WERI-Rb-1 (cell line): Measurements from ENCODE around the gene COL1A1.

Source experiments
- DNase-seq: peaks from one replicate; pipeline ENCODE4 v3.0.0-alpha.2; 2020
- H3K27ac ChIP-seq: fragments of 250-450 bp; sonication (Bioruptor Pico); 2 replicates; pipeline ENCODE4 v1.5.1; 2020; ENCODE audit warnings: mild to moderate bottlenecking, moderate library complexity
- H3K27me3 ChIP-seq: fragments of 250-450 bp; sonication (Bioruptor Pico); 2 replicates; pipeline ENCODE4 v1.5.1; 2021; ENCODE audit warnings: mild to moderate bottlenecking, low read depth, moderate library complexity; ENCODE audit not compliant: insufficient read depth, severe bottlenecking
- H3K36me3 ChIP-seq: fragments of 250-450 bp; sonication (Bioruptor Pico); 2 replicates; pipeline ENCODE4 v1.5.1; 2020; ENCODE audit warnings: mild to moderate bottlenecking, moderate library complexity
- H3K4me3 ChIP-seq: 2 replicates; pipeline ENCODE4 v1.5.1; 2011; ENCODE audit warnings: low read depth, mild to moderate bottlenecking, control low read depth, low read length
- H3K9me3 ChIP-seq: fragments of 250-450 bp; sonication (Bioruptor Pico); 2 replicates; pipeline ENCODE4 v1.5.1; 2021; ENCODE audit warnings: mild to moderate bottlenecking, moderate library complexity; ENCODE audit not compliant: severe bottlenecking
- CTCF ChIP-seq: IDR thresholded peaks from 2 replicates; pipeline ENCODE4 v1.5.1; 2011; ENCODE audit warnings: low read depth, mild to moderate bottlenecking, control low read depth, inconsistent platforms, low read length

Gene COL1A1

DNA sequence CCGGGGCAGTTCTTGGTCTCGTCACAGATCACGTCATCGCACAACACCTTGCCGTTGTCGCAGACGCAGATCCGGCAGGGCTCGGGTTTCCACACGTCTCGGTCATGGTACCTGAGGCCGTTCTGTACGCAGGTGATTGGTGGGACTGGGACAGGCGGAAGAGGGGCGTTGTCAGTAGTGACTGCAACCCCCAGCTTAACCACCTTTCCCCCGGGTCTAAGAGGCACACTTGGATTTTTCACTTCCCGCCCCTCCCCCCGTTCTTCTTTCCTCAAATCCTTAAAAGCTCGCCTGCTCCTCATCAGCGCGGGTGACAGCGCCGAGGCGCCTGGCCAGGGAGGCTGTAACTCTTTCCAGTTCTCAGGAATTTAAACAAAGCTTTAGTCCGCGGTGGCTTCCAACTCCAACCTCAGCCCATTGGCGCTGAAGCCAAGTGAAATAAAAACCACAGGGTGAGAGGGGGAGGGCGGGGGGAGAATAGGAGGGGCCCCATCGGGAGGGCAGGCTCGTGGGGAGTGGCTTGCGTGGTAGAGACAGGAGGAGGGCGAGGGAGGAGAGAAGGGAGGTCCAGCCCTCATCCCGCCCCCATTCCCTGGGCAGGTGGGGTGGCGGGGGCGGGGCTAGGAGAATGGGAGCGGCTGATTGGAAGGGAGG is 1.5 kb downstream of the COL1A1 start:
- peak overlapping the region; percentile 51; the same call in 1 of the 2 replicates for H3K27ac ChIP-seq

GRCh38 chr17:50199211-50199802 is 2.1 kb downstream of the COL1A1 start:
- DNase-seq, result no peak
- Histone ChIP-seq H3K4me3 (peak overlapping the region; percentile 43), H3K27me3 (peaks cover 20% of the 10 kb centered on the region), H3K27ac (no peak overlapping the region; the same call in 1 of the 2 replicates), H3K9me3 (no peaks in the 10 kb centered on the region), H3K36me3 (no peaks in the 10 kb centered on the region; the same call in none of the 2 replicates)
- no peak for TF ChIP-seq CTCF

More for the DNA sequence above, 1.5 kb downstream of the COL1A1 start:
- Histone ChIP-seq H3K4me3 (peak overlapping the region; percentile 43), H3K9me3 (no peaks in the 10 kb centered on the region), H3K27me3 (peaks cover 20% of the 10 kb centered on the region), H3K36me3 (no peaks in the 10 kb centered on the region; the same call in none of the 2 replicates)
- peak; percentile 96 for DNase-seq
- TF ChIP-seq CTCF, result no peak

GRCh38 chr17:50198026-50198669 is 3.3 kb downstream of the COL1A1 start:
- Histone ChIP-seq H3K27ac (no peak overlapping the region), H3K9me3 (no peaks in the 10 kb centered on the region), H3K27me3 (peaks cover 20% of the 10 kb centered on the region), H3K36me3 (peaks cover 4% of the 10 kb centered on the region), H3K4me3 (no peak overlapping the region)
- DNase-seq, result peak; percentile 80
- TF ChIP-seq CTCF, result peak; percentile 80

DNA sequence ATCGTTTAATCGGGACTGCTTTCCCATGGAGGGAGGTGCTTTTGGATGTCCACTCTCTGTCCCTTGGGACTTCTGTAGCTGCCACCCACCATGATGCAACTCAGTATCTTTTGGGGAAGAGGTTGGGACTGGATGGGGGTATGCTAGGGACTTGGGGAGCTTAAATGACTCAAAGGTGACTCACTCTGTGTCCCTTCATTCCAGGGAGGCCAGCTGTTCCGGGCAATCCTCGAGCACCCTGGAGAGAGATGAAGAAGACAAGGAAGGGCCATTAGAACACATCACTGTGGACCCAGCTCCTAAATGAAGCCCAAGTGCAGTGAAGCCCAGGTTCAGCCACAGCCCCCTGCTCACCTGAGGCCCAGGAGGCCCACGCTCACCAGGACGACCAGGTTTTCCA is 4.6 kb downstream of the COL1A1 start:
- no peaks in the 10 kb centered on the region for H3K9me3 ChIP-seq
- no peak for TF ChIP-seq CTCF
- peaks cover 4% of the 10 kb centered on the region for H3K36me3 ChIP-seq
- DNase-seq, result no peak
- H3K27ac ChIP-seq, result no peak overlapping the region
- H3K27me3 ChIP-seq, result peaks cover 11% of the 10 kb centered on the region
- H3K4me3 ChIP-seq, result no peak overlapping the region

- Histone ChIP-seq H3K36me3 (peaks cover 7% of the 10 kb centered on the region), H3K27me3 (peaks cover 3% of the 10 kb centered on the region), H3K27ac (no peak overlapping the region), H3K9me3 (no peaks in the 10 kb centered on the region), H3K4me3 (no peak overlapping the region)
- no peak for DNase-seq
- no peak for TF ChIP-seq CTCF
Observed at GRCh38 chr17:50196036-50196435, 5.4 kb downstream of the COL1A1 start.
